ENCODE results near the gene KCNMB4.

DNA sequence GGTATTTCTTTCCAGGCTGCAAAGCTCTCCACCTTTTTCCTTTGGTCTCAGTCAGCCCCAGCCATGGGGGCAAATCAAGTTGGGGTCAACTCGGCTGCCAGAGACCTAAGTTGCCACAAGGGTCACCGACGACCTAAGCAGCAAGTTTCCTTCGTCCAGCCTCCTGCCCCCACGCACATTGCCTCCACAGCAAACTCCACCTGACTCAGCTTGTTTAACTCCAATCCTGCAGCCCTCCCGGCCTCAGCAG, 767 bp upstream of the KCNMB4 start:
- TF ChIP-seq, protein P1, sequence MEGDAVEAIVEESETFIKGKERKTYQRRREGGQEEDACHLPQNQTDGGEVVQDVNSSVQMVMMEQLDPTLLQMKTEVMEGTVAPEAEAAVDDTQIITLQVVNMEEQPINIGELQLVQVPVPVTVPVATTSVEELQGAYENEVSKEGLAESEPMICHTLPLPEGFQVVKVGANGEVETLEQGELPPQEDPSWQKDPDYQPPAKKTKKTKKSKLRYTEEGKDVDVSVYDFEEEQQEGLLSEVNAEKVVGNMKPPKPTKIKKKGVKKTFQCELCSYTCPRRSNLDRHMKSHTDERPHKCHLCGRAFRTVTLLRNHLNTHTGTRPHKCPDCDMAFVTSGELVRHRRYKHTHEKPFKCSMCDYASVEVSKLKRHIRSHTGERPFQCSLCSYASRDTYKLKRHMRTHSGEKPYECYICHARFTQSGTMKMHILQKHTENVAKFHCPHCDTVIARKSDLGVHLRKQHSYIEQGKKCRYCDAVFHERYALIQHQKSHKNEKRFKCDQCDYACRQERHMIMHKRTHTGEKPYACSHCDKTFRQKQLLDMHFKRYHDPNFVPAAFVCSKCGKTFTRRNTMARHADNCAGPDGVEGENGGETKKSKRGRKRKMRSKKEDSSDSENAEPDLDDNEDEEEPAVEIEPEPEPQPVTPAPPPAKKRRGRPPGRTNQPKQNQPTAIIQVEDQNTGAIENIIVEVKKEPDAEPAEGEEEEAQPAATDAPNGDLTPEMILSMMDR (IDR thresholded peaks at IDR 0.05; ENCODE audit: borderline replicate concordance, extremely low read depth, low read length, poor library complexity, severe bottlenecking): no peak
- TF ChIP-seq EZH2 (IDR thresholded peaks at IDR 0.05; ENCODE audit: borderline replicate concordance, low read depth, low read length, severe bottlenecking): no peak

Data from DND-41 (cell line).